Epithelial cell of proximal tubule (primary cell): Measurements from ENCODE around the gene RPS19. TPM values are rescaled to one million over a fixed set of nuclear protein-coding genes. Genes with fewer than 3 reads are reported as not detected.

ENCODE experiments used
- DNase-seq: peaks from one replicate; pipeline ENCODE4 v3.0.0-alpha.2; 2011; ENCODE audit warnings: low read depth
- H3K4me3 ChIP-seq: 2 replicates; pipeline ENCODE4 v1.5.1; 2011; ENCODE audit warnings: low read depth, mild to moderate bottlenecking, low read length
- total RNA-seq: library from RNA; depleted of rRNA; stranded (reverse); fragments of >200 nt; gene quantifications from 2 replicates; pipeline ENCODE4 v1.2.3, GENCODE V29; 2015
- TF ChIP-seq, protein P1 (sequence below): conservative IDR thresholded peaks from 2 replicates; pipeline ENCODE4 v1.5.1; 2012; ENCODE audit warnings: low read depth, mild to moderate bottlenecking, low read length

Gene RPS19
- total RNA-seq, 1 donor from 2014 or later: 1,845 TPM

DNA sequence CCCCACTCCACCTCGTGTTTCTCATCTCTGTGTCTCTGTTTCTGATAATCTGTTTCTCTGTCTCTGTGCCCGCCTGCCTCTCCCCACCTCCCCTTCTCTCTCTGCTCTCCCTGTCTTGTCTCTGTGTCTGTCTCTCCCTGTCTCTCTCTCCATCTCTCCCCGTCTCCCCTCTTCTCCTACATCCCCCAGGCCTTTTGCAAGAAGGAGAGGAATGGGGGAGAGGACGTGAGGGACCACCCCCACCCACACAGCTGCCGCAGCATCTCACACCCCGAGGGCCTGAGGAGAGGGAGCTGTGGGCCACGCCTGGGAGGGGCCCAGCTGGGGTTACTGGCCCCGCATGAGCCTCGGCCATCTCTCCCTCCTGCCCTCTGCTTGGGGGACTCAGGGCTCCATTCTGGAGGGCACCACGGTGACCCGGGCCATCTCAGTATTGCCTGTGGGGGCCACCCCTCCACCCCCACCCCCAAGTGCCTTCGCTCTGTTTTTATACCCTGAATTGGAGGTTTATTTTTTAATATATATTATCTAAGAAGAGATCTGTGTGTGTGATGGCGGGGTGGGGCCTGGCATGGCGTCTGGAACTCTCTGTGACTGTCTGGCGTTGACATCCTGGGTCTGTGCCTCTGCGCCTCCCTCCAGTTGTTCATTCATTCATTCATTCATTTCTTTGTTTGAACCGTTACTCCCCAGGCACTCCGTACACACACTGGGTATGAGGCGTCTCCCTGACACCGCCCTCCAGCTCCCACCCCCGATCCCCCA lies 47.0 kb downstream of the RPS19 start:
- TF ChIP-seq, protein P1, sequence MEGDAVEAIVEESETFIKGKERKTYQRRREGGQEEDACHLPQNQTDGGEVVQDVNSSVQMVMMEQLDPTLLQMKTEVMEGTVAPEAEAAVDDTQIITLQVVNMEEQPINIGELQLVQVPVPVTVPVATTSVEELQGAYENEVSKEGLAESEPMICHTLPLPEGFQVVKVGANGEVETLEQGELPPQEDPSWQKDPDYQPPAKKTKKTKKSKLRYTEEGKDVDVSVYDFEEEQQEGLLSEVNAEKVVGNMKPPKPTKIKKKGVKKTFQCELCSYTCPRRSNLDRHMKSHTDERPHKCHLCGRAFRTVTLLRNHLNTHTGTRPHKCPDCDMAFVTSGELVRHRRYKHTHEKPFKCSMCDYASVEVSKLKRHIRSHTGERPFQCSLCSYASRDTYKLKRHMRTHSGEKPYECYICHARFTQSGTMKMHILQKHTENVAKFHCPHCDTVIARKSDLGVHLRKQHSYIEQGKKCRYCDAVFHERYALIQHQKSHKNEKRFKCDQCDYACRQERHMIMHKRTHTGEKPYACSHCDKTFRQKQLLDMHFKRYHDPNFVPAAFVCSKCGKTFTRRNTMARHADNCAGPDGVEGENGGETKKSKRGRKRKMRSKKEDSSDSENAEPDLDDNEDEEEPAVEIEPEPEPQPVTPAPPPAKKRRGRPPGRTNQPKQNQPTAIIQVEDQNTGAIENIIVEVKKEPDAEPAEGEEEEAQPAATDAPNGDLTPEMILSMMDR: no peak
- H3K4me3 ChIP-seq: no peak overlapping the region
- DNase-seq: no peak

DNA sequence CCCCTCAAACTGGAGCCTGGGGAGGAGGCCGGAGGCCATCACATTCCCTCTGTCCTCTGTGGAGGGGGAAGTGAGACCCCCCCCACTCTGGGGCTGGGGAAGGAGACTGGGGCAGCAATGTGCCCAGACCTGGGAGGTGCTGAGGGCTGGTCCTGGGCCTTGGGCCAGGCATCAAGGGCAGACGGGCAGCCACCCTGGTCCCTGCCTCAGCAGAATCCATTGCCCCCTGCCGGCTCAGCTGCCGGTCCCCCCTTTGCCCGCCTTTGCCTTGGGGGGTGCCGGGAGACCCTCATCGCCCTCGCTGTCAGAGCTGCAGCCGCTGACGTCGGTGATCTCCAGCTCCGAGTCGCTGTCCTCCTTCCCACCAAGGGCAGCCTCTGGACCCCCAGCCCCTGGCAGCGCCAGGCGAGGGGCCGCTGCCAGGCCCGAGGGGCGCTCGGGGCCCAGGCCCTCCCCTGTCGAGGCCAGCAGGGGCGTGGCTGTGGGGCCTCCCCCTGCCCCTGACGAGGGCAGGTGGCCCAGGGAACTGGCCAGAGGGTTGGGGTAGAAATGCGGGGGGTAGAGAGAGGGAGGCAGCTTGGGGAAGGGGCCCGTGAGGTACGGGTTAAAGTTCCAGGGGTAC lies 48.0 kb downstream of the RPS19 start:
- DNase-seq: no peak
- TF ChIP-seq, protein P1: no peak
- no peak overlapping the region for H3K4me3 ChIP-seq

DNA sequence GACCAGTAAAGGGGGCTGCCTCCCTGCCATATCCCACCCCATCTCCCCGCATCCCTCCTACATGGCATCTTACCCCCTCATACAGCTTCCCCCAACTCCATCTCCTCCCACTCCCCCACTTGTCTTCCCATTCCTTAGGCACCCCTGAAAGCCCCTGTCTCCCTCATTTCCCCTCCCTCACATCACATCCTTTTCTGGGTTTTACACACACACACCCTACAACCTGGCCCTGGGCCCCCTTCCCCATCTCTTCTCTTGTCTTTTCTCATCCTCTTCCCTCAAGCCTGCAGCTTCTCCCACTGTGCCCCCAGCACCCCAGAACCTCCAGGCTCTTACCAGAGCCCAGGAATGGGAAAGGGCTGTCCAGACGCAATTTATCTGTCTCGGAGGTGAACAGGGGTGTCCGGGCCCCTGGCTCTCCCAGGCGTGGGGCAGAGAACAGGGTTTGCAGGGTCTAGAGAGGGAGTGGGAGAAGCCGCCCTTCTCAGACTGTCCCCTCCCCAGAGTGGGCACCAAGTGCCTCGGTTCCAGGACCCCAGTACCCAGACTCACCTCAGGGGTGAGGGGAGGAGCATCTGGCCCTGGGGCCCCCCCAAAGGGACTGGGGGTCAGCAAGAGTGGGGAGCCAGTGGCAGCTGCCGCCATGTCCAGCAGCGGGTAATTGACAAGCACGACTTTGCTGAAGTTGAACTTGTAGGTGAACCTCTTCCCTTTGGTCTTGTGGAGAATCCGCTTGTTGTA lies 48.8 kb downstream of the RPS19 start:
- TF ChIP-seq, protein P1: no peak
- DNase-seq: no peak
- H3K4me3 ChIP-seq: no peak overlapping the region

DNA sequence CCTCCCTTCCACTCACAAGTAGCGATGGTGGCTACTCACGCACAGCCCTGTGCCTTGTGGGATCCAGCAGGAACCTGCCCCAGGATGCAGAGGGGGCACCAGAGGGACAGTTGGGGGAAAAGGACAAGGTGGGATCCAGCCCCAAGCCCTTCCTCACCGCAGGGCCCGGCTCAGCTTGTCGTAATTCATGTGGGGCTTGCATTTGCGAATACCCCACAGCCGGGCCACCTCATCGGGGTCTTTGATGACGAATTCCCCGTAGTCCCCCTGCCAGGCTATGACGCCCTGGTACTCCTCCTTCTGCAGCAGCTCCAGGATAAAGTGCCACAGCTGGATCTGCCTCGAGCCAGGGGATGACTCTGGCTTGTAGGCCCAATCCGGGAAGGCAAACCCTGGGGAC lies 49.7 kb downstream of the RPS19 start:
- no peak overlapping the region for H3K4me3 ChIP-seq
- TF ChIP-seq, protein P1: no peak
- no peak for DNase-seq

DNA sequence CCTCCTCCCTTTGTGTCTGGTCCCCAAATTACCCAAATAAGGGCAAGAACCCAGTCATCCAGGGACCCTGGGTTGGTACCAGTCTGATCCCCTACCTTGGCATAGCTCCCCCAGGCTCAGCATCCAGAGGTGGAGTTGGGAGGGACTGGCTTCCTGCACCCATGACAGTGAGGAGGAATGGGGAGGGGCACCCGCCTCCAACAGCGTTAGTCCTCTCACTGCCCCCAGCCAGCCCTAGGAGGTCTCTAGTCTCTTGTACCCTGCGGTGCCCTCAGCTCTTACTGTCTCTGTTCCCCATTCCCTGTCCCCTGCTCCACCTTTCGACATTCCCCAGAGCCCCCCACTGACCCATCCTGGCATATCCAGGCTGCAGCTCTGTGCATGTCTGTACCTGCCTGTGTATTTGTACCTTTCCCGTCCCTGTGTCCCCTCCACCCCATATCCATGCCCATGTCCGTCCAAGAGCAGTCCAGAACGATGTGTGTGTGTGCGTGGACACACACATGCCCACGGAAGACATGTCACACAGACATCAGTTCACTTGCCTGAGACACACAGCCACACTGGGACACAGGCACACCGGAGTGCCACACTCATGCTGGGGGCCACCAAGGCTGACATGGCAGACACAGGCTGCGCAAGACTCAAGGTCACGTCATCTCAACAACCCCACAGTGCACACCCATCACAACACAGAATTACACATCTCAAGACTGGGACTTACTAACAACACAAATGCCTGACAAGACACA lies 50.4 kb downstream of the RPS19 start:
- TF ChIP-seq, protein P1: no peak
- no peak for DNase-seq
- no peak overlapping the region for H3K4me3 ChIP-seq

DNA sequence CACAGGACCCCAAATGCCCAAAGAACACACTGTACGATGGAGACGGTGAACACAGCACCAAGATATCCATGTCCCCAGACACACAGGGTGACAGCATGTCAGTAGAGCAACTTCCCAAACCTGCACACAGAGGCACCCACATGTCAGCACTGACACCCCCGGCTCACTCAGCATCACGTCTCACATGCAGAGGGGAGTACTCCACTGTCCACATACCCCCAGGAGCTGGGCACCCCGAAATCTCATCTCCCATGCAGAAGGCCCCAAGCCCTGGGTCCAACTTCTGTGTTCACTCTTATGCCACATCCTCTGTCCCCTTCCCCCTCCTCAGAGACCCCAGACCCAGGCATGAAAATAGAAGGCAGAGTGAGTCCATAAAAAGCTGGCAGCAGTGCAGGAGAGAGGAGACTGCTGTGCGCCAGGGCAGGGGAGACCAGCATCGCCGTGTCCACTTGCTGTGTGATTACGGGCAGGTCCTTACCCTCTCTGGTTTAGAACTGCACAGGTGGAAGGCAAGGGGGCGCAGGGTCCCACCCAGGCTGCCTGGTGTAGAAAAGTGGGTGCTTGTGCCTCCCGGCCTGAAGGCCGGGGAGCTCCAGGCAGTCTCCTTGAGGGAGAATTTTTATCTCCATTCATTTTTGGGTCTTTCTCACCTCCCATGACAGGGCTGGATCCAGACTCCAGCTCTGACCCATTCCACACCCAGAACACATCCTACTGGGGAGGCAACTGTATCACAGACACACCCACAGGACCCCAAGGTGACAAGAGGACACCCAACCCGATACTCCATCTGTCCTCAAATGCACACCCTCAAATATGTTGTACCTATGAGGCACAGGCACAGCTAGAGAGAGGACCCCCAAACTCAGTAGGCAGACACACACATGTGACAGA lies 51.2 kb downstream of the RPS19 start:
- no peak for DNase-seq
- TF ChIP-seq, protein P1: no peak
- H3K4me3 ChIP-seq: no peak overlapping the region
